K562 treated with DMSO at 1 percent for 12 hours (cell line): ENCODE results near the gene SRGN. TPM values are rescaled to one million over a fixed set of nuclear protein-coding genes. Genes with fewer than 3 reads are reported as not detected.

ENCODE experiments used
- total RNA-seq: library from RNA; unstranded; fragments of 300-600 nt; gene quantifications from 2 replicates; pipeline ENCODE4 v1.2.3, GENCODE V29; 2022; ENCODE audit not compliant: insufficient read depth

SRGN gene
- 126 and 149 TPM in 2 replicates for total RNA-seq

DNA sequence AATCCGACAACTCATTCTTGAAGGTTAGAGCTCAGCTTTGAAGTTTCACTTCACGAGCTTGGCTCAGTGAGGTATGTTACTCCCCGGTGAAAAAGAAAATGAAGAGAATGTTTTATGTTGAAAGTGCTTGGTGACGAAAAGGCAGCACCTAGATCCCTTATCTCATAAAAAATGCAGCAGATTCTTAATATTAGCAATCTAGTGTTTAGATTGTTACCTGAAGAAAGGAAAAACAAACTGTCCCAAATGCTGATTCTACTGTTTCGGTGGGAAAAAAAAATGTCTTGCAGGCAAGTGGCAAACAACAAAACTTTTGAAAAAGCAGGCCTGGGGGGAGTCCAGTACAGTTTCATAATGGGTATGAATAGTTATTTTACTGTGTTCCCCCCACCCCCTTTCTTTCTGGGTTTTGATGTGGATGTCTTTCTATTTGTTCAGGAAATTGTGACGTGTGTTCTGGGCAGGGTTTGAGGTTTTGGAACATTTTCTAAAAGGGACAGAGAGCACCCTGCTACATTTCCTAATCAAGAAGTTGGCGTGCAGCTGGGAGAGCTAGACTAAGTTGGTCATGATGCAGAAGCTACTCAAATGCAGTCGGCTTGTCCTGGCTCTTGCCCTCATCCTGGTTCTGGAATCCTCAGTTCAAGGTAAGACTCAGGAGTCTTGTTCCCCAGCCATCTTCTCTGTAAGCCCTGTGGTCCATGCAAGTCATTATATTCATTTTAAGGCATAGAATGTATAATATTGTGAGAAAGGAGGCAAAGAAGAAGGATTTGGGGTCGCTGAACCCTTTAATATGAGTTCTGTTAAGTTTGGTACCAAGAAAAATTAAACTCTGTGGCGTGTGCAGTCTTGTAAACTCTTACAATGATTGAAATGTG, at the start of gene SRGN:
Gene SRGN, plus strand, starts transcription at position 514 of the 881 bp plus-strand sequence. Its CDS starts 55 bp downstream, at position 569.

GRCh38 chr10:69123747-69124562, 36.1 kb downstream of the SRGN start, which contains the start of gene VPS26A:
Gene VPS26A (plus strand): TSS chr10:69124178. CDS start chr10:69124278, 100 bp downstream.

Other genes starting within 250 kb of the SRGN start
- 34.4 and 43.2 TPM in 2 replicates for gene DDX50, start 186.8 kb upstream of the SRGN start, total RNA-seq
- 32.2 and 72.6 TPM in 2 replicates for gene DDX21, start 131.9 kb upstream of the SRGN start, total RNA-seq
- 18.7 and 32.0 TPM in 2 replicates for gene KIFBP, start 99.3 kb upstream of the SRGN start, total RNA-seq
- 31.2 and 66.4 TPM in 2 replicates for gene VPS26A, start 36.1 kb downstream of the SRGN start, total RNA-seq
- gene SUPV3L1, start 92.1 kb downstream of the SRGN start, total RNA-seq, result 31.7 and 46.2 TPM in 2 replicates
- not detected in 2 replicates for gene HKDC1, start 132.2 kb downstream of the SRGN start, total RNA-seq
- 110 and 195 TPM in 2 replicates for gene HK1, start 190.4 kb downstream of the SRGN start, total RNA-seq